GM21825 (cell line): Measurements from ENCODE around the gene SLC2A13.
"Not testable (repeated sequence)": the region's sequence is repeated elsewhere in the genome, so short reads cannot be mapped to it uniquely, and the experiment has no call there.

ENCODE experiments used
- ATAC-seq: cut with Tn5 transposase; IDR thresholded peaks from one replicate; pipeline ENCODE4 v1.9.1; 2021; ENCODE audit warnings: mild to moderate bottlenecking, moderate library complexity; ENCODE audit not compliant: unreplicated experiment

The SLC2A13 gene

GRCh38 chr12:39830171-39830570, 275.7 kb downstream of the SLC2A13 start:
- ATAC-seq, result no peak

- no peak for ATAC-seq
Observed at GRCh38 chr12:39824505-39825212, 281.2 kb downstream of the SLC2A13 start.

DNA sequence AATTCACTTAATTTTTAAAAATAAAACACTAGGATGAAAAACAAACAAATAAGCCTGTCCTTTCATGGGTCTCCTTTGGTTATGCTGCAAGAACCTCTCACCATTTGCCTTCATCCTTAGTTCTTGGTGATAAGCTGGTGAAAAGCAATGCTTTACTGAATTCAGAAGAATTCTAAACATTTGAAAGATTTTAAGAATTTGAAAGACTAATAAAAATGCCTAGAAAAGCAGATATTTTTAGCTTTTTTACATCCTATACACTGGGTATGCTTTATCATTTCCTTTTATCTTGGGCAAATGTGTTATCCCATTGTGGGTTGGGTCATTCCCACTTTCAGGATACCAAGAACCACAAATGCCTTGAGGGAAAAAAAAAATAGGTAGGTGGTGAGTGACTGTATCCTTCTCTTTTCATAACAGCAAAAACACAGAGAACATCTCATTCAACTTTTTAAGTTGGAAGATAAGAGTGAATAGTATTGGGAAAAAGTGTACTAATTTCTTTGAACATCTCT, 289.2 kb downstream of the SLC2A13 start:
- ATAC-seq, result no peak

GRCh38 chr12:39815746-39816145, 290.1 kb downstream of the SLC2A13 start:
- no peak for ATAC-seq

DNA sequence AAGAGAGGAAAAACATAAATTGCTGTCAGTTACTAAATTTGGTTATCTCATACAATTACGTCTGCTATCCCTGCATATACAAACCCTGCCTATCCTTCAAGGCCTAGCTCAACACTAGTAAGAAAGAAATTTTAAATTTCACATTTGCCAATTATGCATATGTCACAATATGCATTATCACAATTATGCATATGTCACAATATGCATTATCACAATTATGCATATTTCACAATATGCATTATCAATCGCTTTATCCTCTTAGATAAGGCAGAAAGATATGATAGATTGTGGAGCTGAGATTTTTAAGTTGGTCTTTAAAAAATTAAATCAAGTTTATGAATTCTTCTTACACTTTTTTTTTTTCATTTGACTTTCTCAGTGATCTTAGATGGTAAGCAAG, 291.3 kb downstream of the SLC2A13 start:
- ATAC-seq, result no peak

- no peak for ATAC-seq
Observed at GRCh38 chr12:39813776-39814175, 292.1 kb downstream of the SLC2A13 start.

DNA sequence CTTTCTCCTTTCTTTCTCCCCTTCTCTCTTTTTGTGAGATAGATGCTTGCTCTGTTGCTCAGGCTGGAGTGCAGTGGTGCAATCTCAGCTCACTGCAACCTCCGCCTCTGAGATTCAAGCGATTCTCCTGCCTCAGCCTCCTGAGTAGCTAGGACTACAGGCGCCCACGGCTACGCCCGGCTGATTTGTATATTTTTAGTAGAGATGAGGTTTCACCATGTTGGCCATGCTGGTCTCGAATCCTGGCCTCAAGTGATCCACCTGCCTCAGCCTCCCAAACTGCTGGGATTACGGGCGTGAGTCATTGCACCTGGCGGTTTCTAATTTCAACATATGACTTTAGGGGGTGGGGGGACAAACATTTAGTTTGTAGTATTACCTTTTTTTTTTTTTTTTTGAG, 293.4 kb downstream of the SLC2A13 start:
- ATAC-seq, result not testable (repeated sequence)

- no peak for ATAC-seq
Observed at GRCh38 chr12:39807043-39807442, 298.8 kb downstream of the SLC2A13 start.

- no peak for ATAC-seq
Observed at GRCh38 chr12:39805651-39806050, 300.2 kb downstream of the SLC2A13 start.

DNA sequence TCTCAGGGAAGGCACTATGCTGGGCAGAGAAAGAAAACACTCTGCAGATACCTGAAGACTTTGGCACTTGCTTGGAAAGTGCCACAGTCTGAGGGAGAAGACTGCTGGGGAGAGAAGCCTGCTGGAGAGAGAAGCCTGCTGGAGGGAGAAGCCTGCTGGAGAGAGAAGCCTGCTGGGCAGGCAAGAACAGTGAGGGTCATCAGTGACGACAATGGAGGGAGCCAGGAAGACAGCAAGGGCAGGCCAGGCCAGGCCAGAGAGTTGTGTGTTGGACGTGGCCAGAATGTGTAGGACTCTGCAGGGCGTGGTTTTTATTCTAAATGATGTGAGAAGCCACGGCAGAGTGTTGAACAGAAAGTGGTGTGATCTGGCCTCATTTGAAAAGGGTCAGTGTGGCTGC, 301.0 kb downstream of the SLC2A13 start:
- no peak for ATAC-seq

DNA sequence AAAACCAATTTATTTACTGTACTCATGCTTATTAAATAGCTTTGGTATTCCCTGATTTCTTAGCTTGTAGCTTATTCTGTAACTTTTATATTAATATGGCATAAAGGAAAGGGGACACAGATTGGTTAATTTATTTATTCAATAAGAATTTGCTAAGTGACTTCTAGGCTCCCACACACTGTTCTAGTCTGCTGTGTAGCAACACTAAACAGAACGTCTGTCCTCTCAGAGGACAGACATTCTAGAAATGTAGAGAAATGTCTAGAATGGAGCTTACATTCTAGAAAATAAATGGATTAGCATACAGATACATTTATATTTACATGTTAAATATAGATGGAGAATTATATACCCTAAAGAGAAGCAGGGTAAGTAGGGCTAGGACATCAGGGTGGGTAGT, 301.4 kb downstream of the SLC2A13 start:
- ATAC-seq, result no peak

GRCh38 chr12:39803151-39803550, 302.7 kb downstream of the SLC2A13 start:
- no peak for ATAC-seq

DNA sequence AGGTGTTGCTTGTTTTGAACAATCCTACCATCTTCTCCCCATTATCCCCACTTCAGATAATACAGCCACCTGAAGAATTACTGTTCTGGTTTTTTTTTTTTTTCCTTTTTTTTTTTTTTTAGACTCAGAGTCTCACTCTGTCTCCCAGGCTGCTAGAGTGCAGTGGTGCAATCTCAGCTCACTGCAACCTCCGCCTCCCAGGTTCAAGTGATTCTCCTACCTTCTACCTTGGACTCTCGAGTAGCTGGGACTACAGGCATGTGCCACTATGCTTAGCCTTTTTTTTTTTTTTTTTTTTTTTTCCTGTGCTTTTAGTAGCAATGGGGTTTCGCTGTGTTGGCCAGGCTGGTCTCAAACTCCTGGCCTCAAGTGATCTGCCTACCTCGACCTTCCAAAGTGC, 306.9 kb downstream of the SLC2A13 start:
- no peak for ATAC-seq

DNA sequence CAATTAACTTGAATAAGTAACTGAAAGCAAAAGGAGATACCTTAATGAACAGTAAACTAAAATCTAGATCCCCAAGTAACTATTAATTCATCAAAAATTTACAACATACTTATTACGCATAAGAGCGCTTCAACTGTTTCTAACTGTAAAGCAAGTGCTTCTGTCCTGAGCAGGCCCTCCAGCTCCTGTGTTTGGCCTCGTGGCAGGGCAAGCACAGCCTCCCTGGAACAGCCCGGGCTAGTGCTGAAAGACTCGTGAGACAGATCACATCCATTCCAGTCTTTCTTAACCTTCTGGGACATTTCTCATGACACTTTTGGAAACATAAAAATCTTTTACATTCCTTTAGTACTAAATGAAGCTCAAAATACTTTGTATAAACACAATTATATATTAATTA, 307.5 kb downstream of the SLC2A13 start:
- ATAC-seq, result no peak

- no peak for ATAC-seq
Observed at GRCh38 chr12:39795481-39795880, 310.4 kb downstream of the SLC2A13 start.

DNA sequence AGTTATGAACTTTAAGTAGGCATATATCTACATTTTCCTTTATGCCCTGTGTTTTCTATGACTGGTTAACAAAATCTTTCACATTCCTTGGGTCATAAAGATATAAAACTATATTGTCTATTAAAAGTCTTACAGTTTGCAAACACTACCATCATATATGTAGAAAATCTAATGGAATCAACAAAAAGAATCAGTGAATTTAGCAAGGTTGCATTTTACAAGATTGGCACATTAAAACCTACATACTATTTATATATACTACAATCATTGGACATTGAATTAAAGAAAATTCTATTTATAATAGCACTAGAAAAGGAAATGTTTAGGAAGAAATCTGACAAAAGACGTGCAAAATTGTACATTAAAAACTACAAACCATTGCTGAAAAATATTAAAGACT, 312.9 kb downstream of the SLC2A13 start:
- no peak for ATAC-seq

DNA sequence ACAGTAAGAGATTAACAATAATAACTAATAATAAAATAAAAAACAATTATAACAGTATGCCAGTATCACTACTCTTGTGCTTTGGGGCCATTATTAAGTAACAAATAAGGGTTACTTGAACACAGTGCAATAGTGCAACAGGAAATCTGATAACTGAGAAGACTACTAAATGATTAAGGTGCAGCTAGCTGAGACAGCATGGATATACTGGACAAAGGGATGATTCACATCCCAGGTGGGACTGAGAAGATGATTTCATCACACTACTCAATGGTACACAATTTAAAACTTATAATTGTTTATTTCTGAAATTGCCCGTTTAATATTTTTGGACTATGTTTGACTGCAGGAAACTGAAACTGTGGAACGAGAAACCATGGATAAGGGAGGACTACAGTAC, 317.6 kb downstream of the SLC2A13 start:
- no peak for ATAC-seq

GRCh38 chr12:39785814-39786213, 320.1 kb downstream of the SLC2A13 start:
- ATAC-seq, result not testable (repeated sequence)

DNA sequence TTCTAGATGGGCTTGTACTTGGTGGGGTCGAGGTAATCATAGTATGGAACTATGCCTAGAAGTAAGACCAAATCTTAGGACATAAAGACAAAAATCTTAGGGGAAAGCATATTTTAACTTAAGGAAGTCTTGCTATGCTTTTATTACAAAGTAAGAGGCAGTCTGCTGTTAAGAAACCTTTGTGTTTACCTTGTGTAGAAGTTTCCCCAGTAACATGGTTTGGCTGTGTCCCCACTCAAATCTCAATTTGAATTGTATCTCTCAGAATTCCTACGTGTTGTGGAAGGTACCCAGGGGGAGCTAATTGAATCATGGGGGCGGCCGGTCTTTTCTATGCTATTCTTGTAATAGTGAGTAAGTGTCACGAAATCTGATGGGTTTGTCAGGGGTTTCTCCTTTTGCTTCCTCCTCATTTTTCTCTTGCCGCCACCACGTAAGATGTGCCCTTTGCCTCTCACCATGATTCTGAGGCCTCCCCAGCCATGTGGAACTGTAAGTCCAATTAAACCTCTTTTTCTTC, 323.8 kb downstream of the SLC2A13 start:
- no peak for ATAC-seq

- ATAC-seq, result no peak
Observed at GRCh38 chr12:39780913-39781446, 324.9 kb downstream of the SLC2A13 start.

GRCh38 chr12:39780411-39780912, 325.4 kb downstream of the SLC2A13 start:
- ATAC-seq, result no peak

DNA sequence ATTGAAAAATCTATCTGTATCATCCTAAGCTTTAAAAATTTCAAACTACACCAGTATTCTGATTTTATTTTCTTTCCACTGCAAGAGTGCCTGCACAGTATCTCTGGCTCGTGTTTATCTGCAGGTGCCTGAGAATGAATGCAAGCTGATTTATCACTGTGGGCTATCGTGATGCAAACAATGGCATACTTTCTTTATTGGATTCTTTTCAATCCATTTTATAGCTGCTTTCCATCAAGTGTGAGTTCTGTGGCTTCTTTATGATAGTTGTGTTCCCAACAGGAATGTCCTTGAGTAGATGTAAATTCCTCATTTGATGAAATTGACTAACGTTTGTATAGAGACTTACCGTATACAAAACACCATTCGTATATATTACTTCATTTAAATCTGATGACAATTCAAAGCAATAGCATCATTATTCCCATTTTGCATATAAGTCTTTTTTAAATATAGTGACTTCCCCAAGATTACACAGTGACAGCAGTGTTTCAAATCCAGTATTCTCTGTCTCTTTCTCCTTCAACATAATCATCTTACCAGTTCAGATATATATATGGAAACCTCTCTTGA, 326.0 kb downstream of the SLC2A13 start:
- no peak for ATAC-seq
